ENCODE results near the gene FNBP1. TPM values are rescaled to one million over a fixed set of nuclear protein-coding genes. Genes with fewer than 3 reads are reported as not detected.
A peak's percentile ranks its signal among the peaks of the same experiment; 100 is the strongest.

The FNBP1 gene
- total and polyA plus RNA-seq, 8 donors = 5.3 to 18.5 (median 7.1) TPM

DNA sequence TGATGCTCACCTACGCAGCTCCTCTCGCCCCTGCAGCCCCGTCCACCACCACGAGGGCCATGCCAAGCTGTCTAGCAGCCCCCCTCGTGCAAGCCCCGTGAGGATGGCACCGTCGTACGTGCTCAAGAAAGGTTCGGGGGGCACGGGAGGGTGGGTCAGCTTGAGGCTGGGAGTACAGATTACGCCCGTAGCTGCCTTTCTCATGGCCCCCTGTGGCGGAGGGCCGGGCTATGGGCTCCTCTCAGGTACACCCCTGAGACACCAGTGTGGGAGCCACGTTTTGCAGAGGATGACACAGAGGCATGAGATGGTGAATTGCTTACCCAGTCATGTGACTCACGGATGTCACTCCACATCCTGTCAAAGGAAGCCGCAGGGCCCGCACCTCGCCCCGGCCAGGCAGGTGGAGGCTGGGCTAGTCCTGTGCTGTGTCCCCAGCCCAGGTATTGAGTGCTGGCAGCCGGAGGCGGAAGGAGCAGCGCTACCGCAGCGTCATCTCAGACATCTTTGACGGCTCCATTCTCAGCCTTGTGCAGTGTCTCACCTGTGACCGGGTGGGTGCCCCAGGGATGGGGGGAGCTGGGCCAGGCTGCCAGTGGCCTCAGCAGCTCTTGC lies 174.0 kb downstream of the FNBP1 start:
- TF ChIP-seq, protein P1, sequence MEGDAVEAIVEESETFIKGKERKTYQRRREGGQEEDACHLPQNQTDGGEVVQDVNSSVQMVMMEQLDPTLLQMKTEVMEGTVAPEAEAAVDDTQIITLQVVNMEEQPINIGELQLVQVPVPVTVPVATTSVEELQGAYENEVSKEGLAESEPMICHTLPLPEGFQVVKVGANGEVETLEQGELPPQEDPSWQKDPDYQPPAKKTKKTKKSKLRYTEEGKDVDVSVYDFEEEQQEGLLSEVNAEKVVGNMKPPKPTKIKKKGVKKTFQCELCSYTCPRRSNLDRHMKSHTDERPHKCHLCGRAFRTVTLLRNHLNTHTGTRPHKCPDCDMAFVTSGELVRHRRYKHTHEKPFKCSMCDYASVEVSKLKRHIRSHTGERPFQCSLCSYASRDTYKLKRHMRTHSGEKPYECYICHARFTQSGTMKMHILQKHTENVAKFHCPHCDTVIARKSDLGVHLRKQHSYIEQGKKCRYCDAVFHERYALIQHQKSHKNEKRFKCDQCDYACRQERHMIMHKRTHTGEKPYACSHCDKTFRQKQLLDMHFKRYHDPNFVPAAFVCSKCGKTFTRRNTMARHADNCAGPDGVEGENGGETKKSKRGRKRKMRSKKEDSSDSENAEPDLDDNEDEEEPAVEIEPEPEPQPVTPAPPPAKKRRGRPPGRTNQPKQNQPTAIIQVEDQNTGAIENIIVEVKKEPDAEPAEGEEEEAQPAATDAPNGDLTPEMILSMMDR (IDR thresholded peaks at IDR 0.05) = no peak
- ATAC-seq (peak in 3 of 4 donors; percentile 36 to 54 (median 51)), DNase-seq (peak in 1 of 6 donors; percentile 61), FAIRE-seq (no peak)
- H3K9me3 ChIP-seq = no peaks in the 10 kb centered on the region
- no peak overlapping the region for H3K27ac ChIP-seq
- H3K36me3 ChIP-seq = peaks cover 0 to 10% (median 0%) of the 10 kb centered on the region in 3 donors
- no peaks in the 10 kb centered on the region for H3K27me3 ChIP-seq
- no peaks in the 10 kb centered on the region for H3K4me1 ChIP-seq
- WGBS, 2 donors = 90 to 93% methylated on average over 26 to 28 of the region's 28 CpGs
- no peak overlapping the region for H3K4me3 ChIP-seq
- intact Hi-C loops (cut with DNase I) = no loop called here

DNA sequence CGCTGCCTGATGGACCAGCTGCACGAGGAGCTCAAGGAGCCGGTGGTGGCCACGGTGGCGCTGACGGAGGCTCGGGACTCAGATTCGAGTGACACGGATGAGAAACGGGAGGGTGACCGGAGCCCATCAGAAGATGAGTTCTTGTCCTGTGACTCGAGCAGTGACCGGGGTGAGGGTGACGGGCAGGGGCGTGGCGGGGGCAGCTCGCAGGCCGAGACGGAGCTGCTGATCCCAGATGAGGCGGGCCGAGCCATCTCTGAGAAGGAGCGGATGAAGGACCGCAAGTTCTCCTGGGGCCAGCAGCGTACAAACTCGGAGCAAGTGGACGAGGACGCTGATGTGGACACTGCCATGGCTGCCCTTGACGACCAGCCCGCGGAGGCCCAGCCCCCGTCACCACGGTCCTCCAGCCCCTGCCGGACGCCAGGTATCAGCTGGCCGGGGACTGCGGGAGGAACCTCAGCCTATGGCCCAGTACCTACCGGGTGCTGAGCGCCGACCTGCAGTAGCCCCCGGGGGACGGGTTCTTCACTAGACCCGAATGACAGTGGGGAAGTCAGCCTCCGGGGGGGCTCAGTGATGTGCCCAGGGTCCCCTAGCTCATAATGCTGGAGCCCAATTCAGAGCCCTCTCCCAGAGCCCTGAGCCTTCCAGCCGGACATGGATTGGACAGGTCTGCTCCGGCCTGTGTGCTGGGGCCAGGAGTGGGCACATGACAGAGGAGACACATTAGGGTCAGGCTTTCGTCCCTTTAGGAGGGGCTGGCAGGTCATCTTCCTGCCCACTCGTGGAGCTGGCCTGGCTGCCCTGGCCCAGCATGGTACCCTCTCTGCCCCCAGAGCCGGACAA lies 174.7 kb downstream of the FNBP1 start:
- peak in 1 of 6 donors; percentile 69 for DNase-seq
- WGBS, 2 donors = 88 to 89% methylated on average over 48 of the region's 48 CpGs
- intact Hi-C loops (cut with DNase I) = no loop called here
- H3K36me3 ChIP-seq = peaks cover 0 to 4% (median 0%) of the 10 kb centered on the region in 3 donors
- ATAC-seq = no peak
- H3K4me3 ChIP-seq = no peak overlapping the region
- H3K27me3 ChIP-seq = no peaks in the 10 kb centered on the region
- no peaks in the 10 kb centered on the region for H3K9me3 ChIP-seq
- no peak overlapping the region for H3K27ac ChIP-seq
- no peaks in the 10 kb centered on the region for H3K4me1 ChIP-seq
- TF ChIP-seq, protein P1 (IDR thresholded peaks at IDR 0.05) = no peak
- no peak for FAIRE-seq

DNA sequence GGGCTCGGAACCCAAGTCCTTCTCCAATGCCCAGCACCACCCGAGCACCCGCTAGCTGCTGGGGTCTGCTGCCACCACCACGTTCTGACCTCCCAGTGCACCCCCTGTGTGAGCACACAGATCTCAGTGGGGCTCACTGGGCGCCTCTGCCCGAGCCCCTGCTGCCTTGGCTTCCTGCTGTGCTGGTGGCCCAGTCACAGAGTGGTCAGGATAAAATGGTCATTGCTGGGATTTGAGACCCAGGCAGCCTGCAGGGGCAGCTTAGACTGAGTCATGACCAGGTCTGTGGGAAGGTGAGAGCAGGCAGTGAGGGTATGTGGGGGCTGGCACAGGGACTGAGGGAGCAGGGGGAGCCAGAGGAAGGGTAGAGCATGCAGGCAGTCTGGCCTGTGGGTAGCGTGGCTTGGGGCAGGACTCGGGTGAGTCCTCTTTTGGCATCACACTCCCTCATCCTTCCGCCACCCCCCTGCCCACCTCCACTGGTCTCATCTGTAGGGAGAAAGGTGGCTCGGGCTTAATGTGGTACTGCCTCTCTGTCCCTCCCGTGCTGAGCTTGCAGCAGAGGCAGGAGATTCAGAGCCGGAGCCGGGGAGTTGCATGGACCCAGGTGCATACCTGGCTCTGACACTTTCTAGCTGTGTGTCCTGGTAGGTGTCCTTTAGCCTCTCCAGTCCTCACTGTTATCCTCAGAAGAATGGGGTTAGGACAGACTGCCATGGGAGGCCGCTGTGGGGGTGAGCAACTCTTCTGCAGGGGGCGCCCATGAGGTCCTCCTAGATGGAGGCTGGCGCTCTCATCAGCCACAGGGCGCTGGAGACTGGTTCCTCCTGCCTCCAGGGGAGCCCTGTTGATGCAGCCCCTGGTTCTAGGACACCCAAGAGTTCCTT lies 175.6 kb downstream of the FNBP1 start:
- intact Hi-C loops (cut with DNase I) = no loop called here
- WGBS, 2 donors = 77% methylated on average over 17 of the region's 17 CpGs
- FAIRE-seq (no peak), ATAC-seq (no peak), DNase-seq (no peak)
- H3K27me3 ChIP-seq = no peaks in the 10 kb centered on the region
- TF ChIP-seq, protein P1 (IDR thresholded peaks at IDR 0.05) = no peak
- H3K4me1 ChIP-seq = no peaks in the 10 kb centered on the region
- peaks cover 0 to 4% (median 0%) of the 10 kb centered on the region in 3 donors for H3K36me3 ChIP-seq
- H3K27ac ChIP-seq = no peak overlapping the region
- no peaks in the 10 kb centered on the region for H3K9me3 ChIP-seq
- no peak overlapping the region for H3K4me3 ChIP-seq

DNA sequence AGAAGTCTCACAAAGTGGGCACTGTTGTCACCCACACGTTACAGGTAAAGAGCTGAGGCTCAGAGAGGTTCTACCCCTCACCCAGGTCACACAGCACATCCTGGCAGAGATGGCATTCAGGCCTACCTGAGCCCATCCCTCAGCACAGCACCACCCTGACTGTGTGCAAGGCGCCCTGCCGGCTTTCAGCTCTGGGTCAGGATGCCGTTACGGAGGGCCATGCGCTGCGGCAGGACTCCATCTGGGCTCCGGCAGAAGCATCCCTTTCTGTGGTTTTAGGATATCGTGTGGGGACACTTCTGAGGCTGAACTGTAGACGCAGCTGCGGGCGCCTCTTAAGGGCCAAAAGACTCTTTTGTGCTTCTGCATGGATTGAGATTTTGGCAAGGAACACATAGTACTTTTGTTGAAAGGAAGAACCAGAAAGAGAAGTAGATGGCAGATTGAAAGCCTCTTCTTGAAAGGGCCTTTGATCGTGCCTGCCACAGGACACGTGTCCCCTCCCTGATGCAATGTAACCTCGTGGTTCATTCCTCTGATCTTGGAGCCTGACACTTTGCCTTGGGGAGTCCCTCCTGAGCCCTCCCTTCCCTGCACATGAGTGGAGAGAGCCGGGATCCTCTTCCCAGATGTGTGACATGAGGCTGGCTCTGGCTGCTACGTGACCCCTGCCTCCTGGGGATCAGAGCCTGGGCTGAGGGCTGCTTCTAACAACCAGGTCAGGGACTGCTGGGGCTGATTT lies 176.4 kb downstream of the FNBP1 start:
- H3K4me1 ChIP-seq = no peaks in the 10 kb centered on the region
- H3K27me3 ChIP-seq = no peaks in the 10 kb centered on the region
- H3K27ac ChIP-seq = no peak overlapping the region
- H3K9me3 ChIP-seq = no peaks in the 10 kb centered on the region
- H3K4me3 ChIP-seq = no peak overlapping the region
- no peak for ATAC-seq
- FAIRE-seq = no peak
- no peak for DNase-seq
- TF ChIP-seq, protein P1 (IDR thresholded peaks at IDR 0.05) = no peak
- intact Hi-C loops (cut with DNase I) = no loop called here
- peaks cover 0 to 7% (median 0%) of the 10 kb centered on the region in 3 donors for H3K36me3 ChIP-seq
- 83% methylated on average over 17 of the region's 17 CpGs for WGBS, 2 donors

Measured in pancreas (tissue), 10 donors.